Measurements from ENCODE around the gene PON2. TPM values are rescaled to one million over a fixed set of nuclear protein-coding genes. Genes with fewer than 3 reads are reported as not detected.

The PON2 gene
- total and polyA plus RNA-seq, 2 of the 13 experiments (the other 11 are each of a cell fraction or from before 2014, with no cell fraction given) = 202 to 217 TPM

DNA sequence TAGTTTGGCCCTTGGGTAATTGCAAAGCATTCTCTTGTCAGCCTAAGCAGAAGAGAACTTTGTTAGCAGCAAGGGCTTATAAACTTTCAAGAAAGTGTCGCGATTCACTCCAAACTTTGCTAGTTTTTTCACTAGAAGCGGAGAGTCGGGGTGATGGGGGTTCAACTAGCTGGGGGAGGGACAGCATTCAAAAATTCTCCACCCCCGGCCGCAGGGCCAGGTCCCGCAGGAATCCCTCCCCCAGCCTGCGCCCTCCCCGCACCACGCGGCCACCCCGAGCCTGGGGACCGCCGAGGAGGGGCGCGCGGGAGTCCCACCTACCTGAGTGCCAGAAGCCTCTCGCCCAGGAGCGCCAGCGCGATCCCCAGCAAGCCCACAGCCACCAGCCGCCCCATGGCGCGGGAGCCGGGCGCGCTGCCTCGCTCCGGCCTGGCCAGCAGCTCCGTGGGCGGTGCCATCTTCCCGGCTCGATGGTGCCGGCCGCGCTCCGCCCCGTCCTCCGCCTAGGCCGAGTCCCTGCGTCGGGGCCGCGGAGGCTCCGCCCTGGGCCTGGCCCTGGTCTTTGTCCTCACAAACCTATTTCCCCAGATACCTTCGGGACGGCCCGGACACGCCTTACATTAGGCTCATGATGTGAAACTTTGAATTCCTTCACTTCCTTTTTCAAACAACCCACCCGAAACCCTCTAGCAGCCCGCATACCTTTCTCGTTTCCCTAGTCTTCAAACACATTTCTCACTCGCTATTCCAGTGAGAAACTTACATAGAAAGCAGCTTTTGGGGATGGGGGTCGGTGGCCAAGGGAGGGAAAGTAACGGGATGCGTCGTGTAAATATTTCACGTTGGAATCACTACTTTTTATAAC is at the start of gene PON2 (continued):
- TF ChIP-seq CSRNP1 (CRISPR knock-in tag; IDR thresholded peaks at IDR 0.05) = 0 out of 2 replicates have a peak, but pooled peaks have one; percentile 30
- TF ChIP-seq PITX1 (CRISPR knock-in tag; IDR thresholded peaks at IDR 0.05) = peak; percentile 30; the same call in 1 of the 2 replicates
- peak; percentile 67; the same call in 1 of the 2 replicates for TF ChIP-seq FOXK1 (CRISPR knock-in tag; IDR thresholded peaks at IDR 0.05; ENCODE audit: borderline replicate concordance, low read depth)
- TF ChIP-seq, protein P1, sequence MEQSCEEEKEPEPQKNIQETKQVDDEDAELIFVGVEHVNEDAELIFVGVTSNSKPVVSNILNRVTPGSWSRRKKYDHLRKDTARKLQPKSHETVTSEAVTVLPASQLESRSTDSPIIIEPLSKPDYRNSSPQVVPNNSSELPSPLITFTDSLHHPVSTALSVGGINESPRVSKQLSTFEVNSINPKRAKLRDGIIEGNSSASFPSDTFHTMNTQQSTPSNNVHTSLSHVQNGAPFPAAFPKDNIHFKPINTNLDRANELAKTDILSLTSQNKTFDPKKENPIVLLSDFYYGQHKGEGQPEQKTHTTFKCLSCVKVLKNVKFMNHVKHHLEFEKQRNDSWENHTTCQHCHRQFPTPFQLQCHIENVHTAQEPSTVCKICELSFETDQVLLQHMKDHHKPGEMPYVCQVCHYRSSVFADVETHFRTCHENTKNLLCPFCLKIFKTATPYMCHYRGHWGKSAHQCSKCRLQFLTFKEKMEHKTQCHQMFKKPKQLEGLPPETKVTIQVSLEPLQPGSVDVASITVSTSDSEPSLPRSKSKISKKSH (CRISPR knock-in tag; IDR thresholded peaks at IDR 0.05; ENCODE audit: borderline replicate concordance) = no peak; the same call in 1 of the 2 replicates
- no peak for TF ChIP-seq SRSF1 (optimal IDR thresholded peaks at IDR 0.05; ENCODE audit: low read depth, low read length)
- TF ChIP-seq PAX8 (CRISPR knock-in tag; IDR thresholded peaks at IDR 0.05; ENCODE audit: borderline replicate concordance) = peak; percentile 94; the same call in 1 of the 2 replicates
- TF ChIP-seq MAF1 (CRISPR knock-in tag; IDR thresholded peaks at IDR 0.05; ENCODE audit: borderline replicate concordance) = peak; percentile 75; the same call in 1 of the 2 replicates
- TF ChIP-seq NFE2L1 (CRISPR knock-in tag; IDR thresholded peaks at IDR 0.05; ENCODE audit: borderline replicate concordance) = no peak
- 0 out of 2 replicates have a peak, but pooled peaks have one; percentile 42 for TF ChIP-seq ZNF160 (CRISPR knock-in tag; IDR thresholded peaks at IDR 0.05)
- TF ChIP-seq DNMT3B (CRISPR knock-in tag; conservative IDR thresholded peaks at IDR 0.05) = no peak; the same call in 1 of the 2 replicates
- TF ChIP-seq XRCC5 (optimal IDR thresholded peaks at IDR 0.05; ENCODE audit: low read length) = peak; percentile 75
- peak; percentile 55; the same call in 1 of the 2 replicates for TF ChIP-seq ARNTL (CRISPR knock-in tag; IDR thresholded peaks at IDR 0.05)
- no peak for TF ChIP-seq ZNF530 (CRISPR knock-in tag; IDR thresholded peaks at IDR 0.05; ENCODE audit: low read depth)
- TF ChIP-seq SOX5 (CRISPR knock-in tag; IDR thresholded peaks at IDR 0.05; ENCODE audit: borderline replicate concordance) = peak; percentile 66
- TF ChIP-seq ATF7-NPFF (CRISPR knock-in tag; IDR thresholded peaks at IDR 0.05; ENCODE audit: low read depth) = peak; percentile 94
- TF ChIP-seq, protein P2, sequence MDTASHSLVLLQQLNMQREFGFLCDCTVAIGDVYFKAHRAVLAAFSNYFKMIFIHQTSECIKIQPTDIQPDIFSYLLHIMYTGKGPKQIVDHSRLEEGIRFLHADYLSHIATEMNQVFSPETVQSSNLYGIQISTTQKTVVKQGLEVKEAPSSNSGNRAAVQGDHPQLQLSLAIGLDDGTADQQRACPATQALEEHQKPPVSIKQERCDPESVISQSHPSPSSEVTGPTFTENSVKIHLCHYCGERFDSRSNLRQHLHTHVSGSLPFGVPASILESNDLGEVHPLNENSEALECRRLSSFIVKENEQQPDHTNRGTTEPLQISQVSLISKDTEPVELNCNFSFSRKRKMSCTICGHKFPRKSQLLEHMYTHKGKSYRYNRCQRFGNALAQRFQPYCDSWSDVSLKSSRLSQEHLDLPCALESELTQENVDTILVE (CRISPR knock-in tag; IDR thresholded peaks at IDR 0.05) = no peak
- TF ChIP-seq ZNF33B (CRISPR knock-in tag; IDR thresholded peaks at IDR 0.05) = peak; percentile 77; the same call in 1 of the 2 replicates
- no peak for TF ChIP-seq ZNF556 (CRISPR knock-in tag; IDR thresholded peaks at IDR 0.05; ENCODE audit: borderline replicate concordance)
- no peak for TF ChIP-seq ZNF577 (CRISPR knock-in tag; IDR thresholded peaks at IDR 0.05; ENCODE audit: borderline replicate concordance, low read depth)
- peak; percentile 60; the same call in 1 of the 2 replicates for TF ChIP-seq ZNF138 (CRISPR knock-in tag; IDR thresholded peaks at IDR 0.05; ENCODE audit: low read depth)
- peak; percentile 91; the same call in 1 of the 2 replicates for TF ChIP-seq E2F2 (CRISPR knock-in tag; IDR thresholded peaks at IDR 0.05; ENCODE audit: borderline replicate concordance)
- peak; percentile 70; the same call in 1 of the 2 replicates for TF ChIP-seq EEA1 (CRISPR knock-in tag; IDR thresholded peaks at IDR 0.05; ENCODE audit: borderline replicate concordance)
- peak; percentile 78 for TF ChIP-seq ZNF263 (CRISPR knock-in tag; IDR thresholded peaks at IDR 0.05)

Data from HepG2 (cell line).